ENCODE results near the gene ZNF837.
"Not testable (repeated sequence)": the region's sequence is repeated elsewhere in the genome, so short reads cannot be mapped to it uniquely, and the experiment has no call there.

The ZNF837 gene

GRCh38 chr19:58354478-58355030 is 26.3 kb downstream of the ZNF837 start:
- Histone ChIP-seq H3K4me3 (ENCODE audit: low read length in 2 of 2) (no peak overlapping the region), H3K36me3 (ENCODE audit: control insufficient read depth in 2 of 2, insufficient read depth in 2 of 2, low read length in 2 of 2) (no peaks in the 10 kb centered on the region), H3K4me1 (ENCODE audit: control insufficient read depth, insufficient read depth, low read length) (peaks cover 16% of the 10 kb centered on the region), H3K27me3 (ENCODE audit: control insufficient read depth in 1 of 2, insufficient read depth in 2 of 2, low read length in 2 of 2) (peaks cover 52 to 75% of the 10 kb centered on the region in 2 donors), H3K27ac (ENCODE audit: low read length) (no peak overlapping the region), H3K9me3 (ENCODE audit: control insufficient read depth in 2 of 2, low read length in 2 of 2) (no peaks in the 10 kb centered on the region), H3K9ac (ENCODE audit: low read length in 2 of 2) (no peak overlapping the region)

GRCh38 chr19:58353717-58354477 is 26.9 kb downstream of the ZNF837 start:
- peaks cover 54 to 75% of the 10 kb centered on the region in 2 donors for H3K27me3 ChIP-seq (ENCODE audit: control insufficient read depth in 1 of 2, insufficient read depth in 2 of 2, low read length in 2 of 2)
- no peaks in the 10 kb centered on the region for H3K36me3 ChIP-seq (ENCODE audit: control insufficient read depth in 2 of 2, insufficient read depth in 2 of 2, low read length in 2 of 2)
- no peak overlapping the region for H3K9ac ChIP-seq (ENCODE audit: low read length in 2 of 2)
- H3K4me1 ChIP-seq (ENCODE audit: control insufficient read depth, insufficient read depth, low read length): peaks cover 16% of the 10 kb centered on the region
- no peak overlapping the region for H3K4me3 ChIP-seq (ENCODE audit: low read length in 2 of 2)
- H3K27ac ChIP-seq (ENCODE audit: low read length): no peak overlapping the region
- H3K9me3 ChIP-seq (ENCODE audit: control insufficient read depth in 2 of 2, low read length in 2 of 2): no peaks in the 10 kb centered on the region

GRCh38 chr19:58352760-58353671 is 27.8 kb downstream of the ZNF837 start, which contains the start of gene A1BG:
TSS of gene A1BG (minus strand) at chr19:58353492. CDS start at chr19:58353437, 55 bp downstream.
- Histone ChIP-seq H3K9ac (ENCODE audit: low read length in 2 of 2) (no peak within 1 kb of the TSS), H3K27me3 (ENCODE audit: control insufficient read depth in 1 of 2, insufficient read depth in 2 of 2, low read length in 2 of 2) (peaks cover 54 to 79% of the 10 kb centered on the region in 2 donors), H3K4me1 (ENCODE audit: control insufficient read depth, insufficient read depth, low read length) (peaks cover 16% of the 10 kb centered on the region), H3K36me3 (ENCODE audit: control insufficient read depth in 2 of 2, insufficient read depth in 2 of 2, low read length in 2 of 2) (no peaks in the 10 kb centered on the region), H3K27ac (ENCODE audit: low read length) (no peak within 1 kb of the TSS), H3K9me3 (ENCODE audit: control insufficient read depth in 2 of 2, low read length in 2 of 2) (no peaks in the 10 kb centered on the region), H3K4me3 (ENCODE audit: low read length in 2 of 2) (no peak within 1 kb of the TSS)

- Histone ChIP-seq H3K27ac (ENCODE audit: low read length) (no peak overlapping the region), H3K27me3 (ENCODE audit: control insufficient read depth in 1 of 2, insufficient read depth in 2 of 2, low read length in 2 of 2) (peaks cover 56 to 79% of the 10 kb centered on the region in 2 donors), H3K4me3 (ENCODE audit: low read length in 2 of 2) (no peak overlapping the region)
Measured at GRCh38 chr19:58351990-58352755, 28.7 kb downstream of the ZNF837 start.

GRCh38 chr19:58351558-58351878 is 29.3 kb downstream of the ZNF837 start:
- Histone ChIP-seq H3K4me1 (ENCODE audit: control insufficient read depth, insufficient read depth, low read length) (peaks cover 11% of the 10 kb centered on the region), H3K9me3 (ENCODE audit: control insufficient read depth in 2 of 2, low read length in 2 of 2) (no peaks in the 10 kb centered on the region), H3K27ac (ENCODE audit: low read length) (no peak overlapping the region), H3K9ac (ENCODE audit: low read length in 2 of 2) (no peak overlapping the region), H3K36me3 (ENCODE audit: control insufficient read depth in 2 of 2, insufficient read depth in 2 of 2, low read length in 2 of 2) (no peaks in the 10 kb centered on the region), H3K27me3 (ENCODE audit: control insufficient read depth in 1 of 2, insufficient read depth in 2 of 2, low read length in 2 of 2) (peaks cover 56 to 77% of the 10 kb centered on the region in 2 donors), H3K4me3 (ENCODE audit: low read length in 2 of 2) (no peak overlapping the region)

More at GRCh38 chr19:58351990-58352755, 28.7 kb downstream of the ZNF837 start:
- Histone ChIP-seq H3K9ac (ENCODE audit: low read length in 2 of 2) (no peak overlapping the region), H3K4me1 (ENCODE audit: control insufficient read depth, insufficient read depth, low read length) (peaks cover 16% of the 10 kb centered on the region), H3K36me3 (ENCODE audit: control insufficient read depth in 2 of 2, insufficient read depth in 2 of 2, low read length in 2 of 2) (no peaks in the 10 kb centered on the region), H3K9me3 (ENCODE audit: control insufficient read depth in 2 of 2, low read length in 2 of 2) (no peaks in the 10 kb centered on the region)

GRCh38 chr19:58350871-58351557 is 29.8 kb downstream of the ZNF837 start:
- Histone ChIP-seq H3K4me3 (ENCODE audit: low read length in 2 of 2) (no peak overlapping the region), H3K9me3 (ENCODE audit: control insufficient read depth in 2 of 2, low read length in 2 of 2) (no peaks in the 10 kb centered on the region), H3K9ac (ENCODE audit: low read length in 2 of 2) (no peak overlapping the region), H3K36me3 (ENCODE audit: control insufficient read depth in 2 of 2, insufficient read depth in 2 of 2, low read length in 2 of 2) (no peaks in the 10 kb centered on the region), H3K4me1 (ENCODE audit: control insufficient read depth, insufficient read depth, low read length) (peaks cover 8% of the 10 kb centered on the region), H3K27me3 (ENCODE audit: control insufficient read depth in 1 of 2, insufficient read depth in 2 of 2, low read length in 2 of 2) (peaks cover 56 to 72% of the 10 kb centered on the region in 2 donors), H3K27ac (ENCODE audit: low read length) (no peak overlapping the region)

GRCh38 chr19:58350001-58350861 is 30.6 kb downstream of the ZNF837 start:
- Histone ChIP-seq H3K27ac (ENCODE audit: low read length) (no peak overlapping the region), H3K9ac (ENCODE audit: low read length in 2 of 2) (no peak overlapping the region), H3K4me1 (ENCODE audit: control insufficient read depth, insufficient read depth, low read length) (peaks cover 8% of the 10 kb centered on the region), H3K9me3 (ENCODE audit: control insufficient read depth in 2 of 2, low read length in 2 of 2) (no peaks in the 10 kb centered on the region), H3K4me3 (ENCODE audit: low read length in 2 of 2) (peak overlapping the region in 1 of 2 donors; percentile 29), H3K36me3 (ENCODE audit: control insufficient read depth in 2 of 2, insufficient read depth in 2 of 2, low read length in 2 of 2) (no peaks in the 10 kb centered on the region), H3K27me3 (ENCODE audit: control insufficient read depth in 1 of 2, insufficient read depth in 2 of 2, low read length in 2 of 2) (peaks cover 52 to 64% of the 10 kb centered on the region in 2 donors)

- H3K4me1 ChIP-seq (ENCODE audit: control insufficient read depth, insufficient read depth, low read length): peaks cover 8% of the 10 kb centered on the region
- H3K36me3 ChIP-seq (ENCODE audit: control insufficient read depth in 2 of 2, insufficient read depth in 2 of 2, low read length in 2 of 2): no peaks in the 10 kb centered on the region
- H3K27me3 ChIP-seq (ENCODE audit: control insufficient read depth in 1 of 2, insufficient read depth in 2 of 2, low read length in 2 of 2): peaks cover 45 to 62% of the 10 kb centered on the region in 2 donors
- H3K27ac ChIP-seq (ENCODE audit: low read length): no peak overlapping the region
- no peak overlapping the region for H3K9ac ChIP-seq (ENCODE audit: low read length in 2 of 2)
- H3K9me3 ChIP-seq (ENCODE audit: control insufficient read depth in 2 of 2, low read length in 2 of 2): no peaks in the 10 kb centered on the region
- no peak overlapping the region for H3K4me3 ChIP-seq (ENCODE audit: low read length in 2 of 2)
Measured at GRCh38 chr19:58349590-58349989, 31.2 kb downstream of the ZNF837 start.

GRCh38 chr19:58348080-58348479 is 32.8 kb downstream of the ZNF837 start:
- H3K36me3 ChIP-seq (ENCODE audit: control insufficient read depth in 2 of 2, insufficient read depth in 2 of 2, low read length in 2 of 2); H3K9me3 ChIP-seq (ENCODE audit: control insufficient read depth in 2 of 2, low read length in 2 of 2); H3K4me1 ChIP-seq (ENCODE audit: control insufficient read depth, insufficient read depth, low read length); H3K27ac ChIP-seq (ENCODE audit: low read length): not testable (repeated sequence)
- H3K9ac ChIP-seq (ENCODE audit: low read length in 2 of 2): peak overlapping the region in 1 of 2 donors; percentile 20
- H3K4me3 ChIP-seq (ENCODE audit: low read length in 2 of 2): peak overlapping the region in 1 of 2 donors; percentile 49
- peaks cover 34 to 49% of the 10 kb centered on the region in 2 donors for H3K27me3 ChIP-seq (ENCODE audit: control insufficient read depth in 1 of 2, insufficient read depth in 2 of 2, low read length in 2 of 2)

Measured in stomach smooth muscle (tissue), 2 donors.